Activated CD8-positive, alpha-beta memory T cell treated with anti-CD3 and anti-CD28 coated beads, Interleukin-2, amount 50 U/mL, for 4 hours (primary cell): ENCODE measurements around the gene PIEZO1.
A peak's percentile ranks its signal among the peaks of the same experiment; 100 is the strongest.

Source experiments
- DNase-seq: peaks from one replicate; pipeline ENCODE4 v3.0.0-alpha.2; 2020

PIEZO1 gene

GRCh38 chr16:88815901-88816589, 31.0 kb upstream of the PIEZO1 start:
- peak; percentile 66 for DNase-seq

GRCh38 chr16:88815227-88815626, 30.2 kb upstream of the PIEZO1 start:
- no peak for DNase-seq

DNA sequence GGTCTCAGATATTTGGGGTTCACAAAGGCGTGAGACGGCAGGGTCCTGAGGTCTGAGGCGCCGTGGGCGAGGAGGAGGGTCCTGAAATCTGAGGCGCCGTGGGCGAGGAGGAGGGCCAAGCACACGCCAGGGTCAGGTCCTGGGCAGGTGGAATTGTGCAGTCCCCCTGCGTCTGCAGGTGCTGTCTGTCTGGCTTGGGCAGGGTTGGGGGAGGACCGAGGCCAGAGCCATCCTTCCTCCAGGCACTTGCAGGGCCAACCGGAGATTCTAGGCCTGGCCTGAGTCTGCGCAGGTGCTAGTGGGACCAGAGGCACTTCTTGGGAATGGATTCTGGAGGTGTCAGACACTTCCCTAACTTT, 29.1 kb upstream of the PIEZO1 start:
- DNase-seq: no peak

DNA sequence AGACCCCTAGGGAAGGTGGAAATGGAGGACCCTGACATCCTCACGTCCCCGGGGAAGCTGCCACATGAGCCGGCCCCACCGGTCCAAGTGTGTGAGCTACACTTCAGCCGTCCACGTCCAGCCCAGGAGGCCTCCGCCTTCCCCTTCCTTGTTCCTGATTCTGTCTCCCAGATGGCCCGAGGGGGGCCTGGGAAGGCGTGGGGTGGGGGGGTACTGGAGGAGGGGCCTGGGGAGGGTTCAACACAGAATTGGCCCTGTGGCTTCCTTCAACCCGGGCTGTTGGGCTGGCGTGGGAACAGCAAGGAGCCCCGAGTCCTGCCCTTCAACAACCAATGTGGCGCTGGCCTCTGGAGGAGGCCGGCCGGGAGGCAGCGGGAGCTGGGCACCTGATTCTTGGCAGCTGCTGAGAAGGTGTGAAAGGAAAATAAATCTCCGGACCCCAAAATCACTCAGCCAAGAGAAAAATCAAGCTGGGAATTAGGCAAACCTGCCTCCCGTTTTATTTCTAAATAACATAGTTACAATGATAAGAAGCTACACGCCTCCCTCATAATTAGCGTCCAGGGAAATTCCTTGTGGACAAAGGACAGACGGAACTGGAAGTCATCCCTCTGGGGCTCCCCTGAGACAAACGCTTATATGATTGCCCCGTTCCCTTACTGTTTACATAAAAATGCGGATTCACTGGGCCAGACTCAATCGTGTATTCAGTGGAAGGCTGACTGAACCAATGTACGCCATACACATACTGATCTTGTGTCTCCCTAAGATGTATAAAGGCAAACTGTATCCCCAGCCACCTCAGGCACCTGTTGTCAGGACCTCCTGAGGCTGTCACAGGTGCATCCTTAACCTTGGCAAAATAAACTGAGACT, 28.5 kb upstream of the PIEZO1 start:
- no peak for DNase-seq

DNA sequence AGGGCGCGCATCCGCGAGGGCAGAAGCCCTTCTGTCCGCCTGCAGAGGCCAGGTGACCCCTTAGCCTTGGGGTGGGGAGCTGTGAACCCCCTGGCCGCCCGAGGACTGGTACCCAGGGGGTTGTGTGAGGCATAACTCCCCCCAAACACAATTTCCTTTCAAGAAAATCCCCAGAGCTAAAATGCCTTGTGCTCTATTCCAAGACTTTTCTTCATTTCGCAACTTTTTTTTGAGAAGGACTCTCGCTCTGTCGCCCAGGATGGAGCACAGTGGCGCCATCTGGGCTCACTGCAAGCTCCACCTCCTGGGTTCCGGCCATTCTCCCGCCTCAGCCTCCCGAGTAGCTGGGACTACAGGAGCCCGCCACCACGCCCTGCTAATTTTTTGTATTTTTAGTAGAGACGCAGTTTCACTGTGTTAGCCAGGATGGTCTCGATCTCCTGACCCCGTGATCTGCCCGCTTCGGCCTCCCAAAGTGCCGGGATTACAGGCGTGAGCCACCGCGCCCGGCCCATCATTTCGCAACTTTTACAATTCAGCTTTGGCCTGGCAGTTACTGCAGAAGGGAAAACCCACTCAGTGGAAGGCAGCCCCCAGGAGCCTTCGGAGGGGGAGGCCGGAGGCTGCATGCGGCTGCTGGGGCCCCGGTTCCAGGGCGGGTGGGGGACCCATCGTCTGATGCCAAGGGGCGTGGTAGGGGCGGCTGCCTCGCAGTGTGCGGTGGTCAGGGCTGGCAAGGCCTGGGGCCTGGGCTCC, 27.7 kb upstream of the PIEZO1 start:
- DNase-seq: no peak

DNA sequence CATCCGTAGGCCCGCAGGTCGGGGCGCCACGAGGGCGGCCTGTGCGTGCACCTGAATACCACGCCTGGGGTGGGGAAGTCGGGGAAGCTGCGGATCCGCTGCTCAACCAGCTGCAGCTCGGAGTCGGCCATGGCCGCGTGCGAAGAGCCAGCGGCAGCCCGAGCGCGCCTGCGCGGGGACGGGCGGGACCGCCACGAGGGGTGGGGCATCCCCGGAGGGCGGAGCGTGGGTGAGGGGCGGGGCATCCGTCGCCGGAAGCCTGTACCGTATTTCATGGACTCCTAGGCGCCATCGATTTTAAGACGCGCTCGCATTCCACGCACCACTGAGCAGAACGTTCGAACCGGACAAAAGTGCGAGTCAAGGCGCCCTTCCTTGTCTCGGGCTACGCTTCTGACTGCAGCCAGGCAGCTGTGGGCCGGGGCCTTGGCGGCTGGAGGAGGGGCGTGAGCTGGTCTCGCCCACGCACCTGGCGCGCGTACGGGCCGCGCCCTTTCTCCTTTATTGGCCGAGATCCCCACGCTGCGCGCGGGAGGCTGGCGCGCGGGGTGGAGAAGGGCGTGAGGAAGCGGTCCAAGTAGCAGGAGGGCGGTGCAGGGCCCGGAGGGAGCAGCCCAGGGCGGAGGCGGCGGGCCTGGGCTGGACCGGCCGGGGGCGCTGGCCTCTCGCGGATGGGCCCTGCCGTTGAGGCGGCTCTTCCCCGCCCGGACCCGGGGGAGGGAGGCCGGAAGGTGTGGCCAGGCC, 26.9 kb upstream of the PIEZO1 start, which contains the start of gene APRT:
TSS of gene APRT (minus strand) at position 160 of the 744 bp plus-strand sequence. CDS start at position 131, 29 bp downstream.
- DNase-seq: peak; percentile 98

- DNase-seq: peak; percentile 73
Measured at GRCh38 chr16:88810912-88811768, 26.1 kb upstream of the PIEZO1 start.

DNA sequence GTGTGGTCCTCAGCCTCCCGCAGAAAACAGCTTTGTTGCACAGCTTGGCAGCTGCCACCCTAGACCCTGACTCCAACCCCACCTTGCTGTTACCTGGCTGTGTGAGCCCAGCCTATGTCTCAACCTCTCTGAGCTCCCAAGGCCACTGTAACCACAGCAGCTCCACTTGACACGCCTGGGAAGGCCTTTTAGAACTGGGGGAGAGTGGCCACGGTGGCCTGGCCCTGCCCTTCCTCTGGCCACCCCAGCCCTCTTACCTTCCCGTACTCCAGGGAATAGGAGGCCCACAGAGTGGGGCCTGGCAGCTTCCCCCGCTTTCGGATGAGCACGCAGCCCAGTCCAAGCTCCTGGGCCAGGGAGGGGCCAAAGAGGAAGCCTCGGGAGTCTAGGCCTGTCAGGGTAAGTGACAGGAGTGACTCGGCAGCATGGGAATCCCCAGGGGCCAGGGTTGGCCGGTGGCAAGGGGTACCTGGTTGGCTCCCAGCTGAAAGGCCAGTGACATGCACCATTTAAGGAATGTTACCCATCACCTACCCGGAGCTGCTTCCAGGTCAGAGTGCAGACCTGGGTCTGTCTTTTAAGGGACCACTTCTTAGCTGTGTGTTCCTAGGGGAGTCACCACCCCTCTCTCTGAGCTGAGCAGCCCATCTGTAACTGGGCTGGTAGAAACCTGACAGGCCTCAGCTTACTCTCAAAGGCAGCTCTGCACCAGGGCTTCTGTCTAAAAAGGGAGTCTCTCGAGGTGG, 25.3 kb upstream of the PIEZO1 start:
- DNase-seq: no peak

DNA sequence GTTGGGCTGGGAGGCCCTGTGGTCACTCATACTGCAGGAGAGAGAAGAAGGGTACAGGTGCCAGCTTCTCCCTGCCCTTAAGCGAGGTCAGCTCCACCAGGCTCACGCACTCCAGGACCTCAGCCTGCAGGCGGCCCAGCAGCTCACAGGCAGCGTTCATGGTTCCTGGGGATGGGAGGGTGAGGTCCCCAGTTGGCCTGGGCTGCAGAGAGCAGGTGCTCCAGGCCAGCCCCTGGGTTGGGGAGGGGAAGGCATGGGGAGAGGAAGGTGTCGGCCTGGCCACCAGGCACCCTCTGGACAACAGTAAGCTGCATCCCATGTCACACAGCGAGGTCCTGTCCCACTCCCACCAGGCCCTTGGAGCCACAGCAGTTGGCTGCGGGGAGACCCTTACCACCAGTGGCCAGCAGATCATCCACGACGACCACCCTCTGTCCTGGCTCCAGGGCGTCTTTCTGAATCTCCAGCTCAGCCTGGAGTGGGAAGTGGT, 24.7 kb upstream of the PIEZO1 start:
- no peak for DNase-seq

DNA sequence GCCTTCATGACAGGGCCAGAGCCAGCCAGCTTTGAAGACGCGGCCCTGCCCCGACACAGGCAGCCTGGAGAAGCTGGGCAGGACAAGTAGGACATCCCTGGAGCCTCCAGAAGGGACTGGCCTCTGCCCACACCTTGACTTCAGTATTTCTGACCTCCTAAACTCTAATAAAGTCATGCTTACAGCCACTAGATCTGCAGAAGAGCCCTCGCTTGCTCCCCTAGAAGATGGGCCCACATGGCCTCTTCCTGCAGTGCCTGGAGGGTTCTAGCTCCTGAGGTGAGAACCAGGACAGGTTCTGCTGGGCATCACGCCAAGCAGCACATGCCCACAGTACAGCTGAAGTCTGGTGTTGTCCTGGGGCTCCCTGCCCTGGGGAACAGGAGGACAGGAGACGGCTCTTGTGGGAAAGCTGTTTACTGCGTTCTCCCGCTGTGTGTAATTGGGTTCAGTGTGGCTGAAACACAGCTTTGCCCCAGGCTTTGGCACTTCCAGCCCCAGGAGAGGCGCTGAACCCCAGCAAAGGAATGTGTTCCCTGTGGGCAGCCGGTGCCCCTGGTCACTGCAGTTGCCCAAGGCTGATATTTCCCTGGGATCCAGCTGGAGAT, 24.2 kb upstream of the PIEZO1 start:
- DNase-seq: no peak

DNA sequence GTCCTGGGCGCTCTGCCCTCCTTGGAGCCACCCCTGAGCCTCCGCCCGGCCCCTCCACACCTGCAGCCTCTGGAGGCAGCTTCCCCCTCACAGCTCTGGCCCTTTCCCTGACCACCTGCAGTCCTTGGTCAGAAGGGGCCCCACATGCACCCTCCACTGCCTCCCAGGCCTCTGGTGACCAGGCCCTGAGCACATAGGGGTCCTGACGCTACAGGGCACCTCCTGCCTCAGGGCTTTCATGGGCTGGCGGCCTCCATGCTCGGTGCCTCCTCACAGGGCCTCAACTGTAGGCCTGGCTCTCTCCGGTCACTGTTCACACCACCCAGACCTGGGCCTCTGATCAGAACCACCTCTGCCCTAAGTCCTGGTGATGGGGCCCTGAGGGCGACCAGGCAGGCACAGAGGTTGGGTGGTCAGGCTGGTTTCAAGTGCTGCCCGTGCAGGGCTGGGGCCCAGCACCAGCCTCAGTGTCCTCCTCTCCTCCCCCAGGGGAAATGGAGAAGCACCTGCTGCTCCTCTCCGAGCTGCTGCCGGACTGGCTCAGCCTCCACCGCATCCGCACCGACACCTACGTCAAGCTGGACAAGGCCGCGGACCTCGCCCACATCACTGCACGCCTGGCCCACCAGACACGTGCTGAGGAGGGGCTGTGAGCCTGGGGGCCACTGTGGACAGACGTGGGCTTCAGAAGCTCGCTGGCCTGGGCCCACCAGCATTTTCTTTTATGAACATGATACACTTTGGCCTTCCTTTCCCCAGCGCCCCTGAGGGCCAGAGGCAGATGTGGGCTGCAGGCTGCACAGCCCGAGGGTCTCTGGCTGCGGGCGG, 22.8 kb upstream of the PIEZO1 start:
- DNase-seq: no peak

- no peak for DNase-seq
Measured at GRCh38 chr16:88807142-88807625, 22.2 kb upstream of the PIEZO1 start.

DNA sequence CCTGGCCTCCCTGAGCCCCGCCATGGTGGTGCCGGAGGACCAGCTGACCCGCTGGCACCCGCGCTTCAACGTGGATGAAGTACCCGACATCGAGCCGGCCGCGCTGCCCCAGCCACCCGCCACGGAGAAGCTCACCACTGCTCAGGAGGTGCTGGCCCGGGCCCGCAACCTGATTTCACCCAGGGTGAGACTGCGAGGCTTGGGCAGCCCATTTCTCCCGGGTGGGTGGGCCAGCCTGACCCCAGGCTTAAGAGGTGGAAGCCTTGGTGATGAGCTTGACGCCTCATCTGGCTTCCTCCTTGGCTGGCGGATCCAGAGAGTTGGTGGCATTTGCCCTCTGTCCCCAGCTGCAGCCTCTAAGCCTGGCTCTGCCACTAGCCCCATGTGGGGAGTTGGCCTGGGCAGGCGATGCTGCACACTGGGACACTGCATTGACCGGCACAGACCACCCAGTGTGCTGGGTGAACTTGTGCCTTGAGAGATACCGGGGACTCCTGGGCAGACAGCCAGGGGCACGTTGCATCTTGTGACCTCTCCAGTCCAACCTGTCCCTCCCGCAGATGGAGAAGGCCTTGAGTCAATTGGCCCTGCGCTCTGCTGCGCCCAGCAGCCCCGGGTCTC, 21.6 kb upstream of the PIEZO1 start:
- no peak for DNase-seq

DNA sequence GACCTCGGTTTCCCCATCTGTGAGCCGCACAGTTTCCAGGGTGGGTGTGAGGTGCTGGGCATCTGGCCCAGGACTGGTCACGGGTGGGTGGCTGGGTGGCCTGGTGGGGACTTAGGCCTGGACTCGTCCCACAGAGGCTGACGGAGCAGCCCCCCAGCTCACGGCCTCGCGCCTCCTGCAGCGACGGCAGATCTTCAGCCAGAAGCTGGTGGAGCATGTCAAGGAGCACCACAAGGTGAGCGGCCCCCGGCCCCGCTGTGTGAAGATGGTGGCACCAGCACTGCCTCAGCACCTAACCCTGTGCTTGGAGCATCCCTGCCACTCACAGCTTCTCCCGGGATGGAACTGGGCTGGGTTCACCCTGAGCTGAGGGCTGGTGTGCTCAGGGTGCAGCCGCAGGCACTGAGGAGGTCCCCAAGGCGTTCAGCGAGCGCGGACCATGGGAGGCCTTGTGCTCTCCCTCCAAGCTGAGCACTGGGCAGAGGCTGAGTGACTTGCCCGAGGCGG, 20.9 kb upstream of the PIEZO1 start:
- no peak for DNase-seq

- DNase-seq: no peak
Measured at GRCh38 chr16:88805340-88805715, 20.3 kb upstream of the PIEZO1 start.

DNA sequence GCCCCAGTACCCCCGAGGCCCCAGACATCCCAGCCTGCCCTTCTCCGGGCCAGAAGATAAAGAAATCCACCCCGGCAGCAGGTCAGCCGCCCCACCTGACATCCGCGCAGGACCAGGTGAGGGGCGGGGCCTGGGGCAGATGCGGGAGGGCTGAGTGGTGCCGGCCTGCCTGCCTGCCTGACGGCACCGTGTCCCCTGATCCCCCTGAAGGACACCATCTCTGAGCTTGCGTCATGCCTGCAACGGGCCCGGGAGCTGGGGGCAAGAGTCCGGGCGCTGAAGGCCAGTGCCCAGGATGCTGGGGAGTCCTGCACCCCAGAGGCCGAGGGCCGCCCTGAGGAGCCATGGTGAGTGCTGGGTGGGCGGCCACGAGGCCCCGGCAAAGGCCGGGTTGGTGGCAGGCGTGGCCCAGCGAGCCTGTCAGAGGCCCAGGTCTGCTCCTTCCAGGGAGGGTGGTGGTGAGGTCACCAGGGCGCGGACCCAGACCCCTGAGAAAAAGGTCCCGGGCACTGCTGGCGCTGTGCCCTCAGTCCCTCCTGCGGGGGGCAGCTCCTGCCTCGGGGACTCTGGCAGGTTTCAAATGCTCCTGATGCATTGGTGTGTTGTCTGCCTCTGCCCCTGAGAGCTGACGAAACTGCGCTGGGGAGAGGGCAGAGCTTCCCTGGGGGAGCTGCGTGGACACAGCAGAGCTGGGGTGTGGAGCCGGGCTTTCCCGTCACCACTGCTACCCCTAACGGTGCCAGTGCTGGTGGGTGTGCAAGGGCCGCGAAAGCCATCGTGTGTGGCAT, 19.7 kb upstream of the PIEZO1 start:
- DNase-seq: no peak

DNA sequence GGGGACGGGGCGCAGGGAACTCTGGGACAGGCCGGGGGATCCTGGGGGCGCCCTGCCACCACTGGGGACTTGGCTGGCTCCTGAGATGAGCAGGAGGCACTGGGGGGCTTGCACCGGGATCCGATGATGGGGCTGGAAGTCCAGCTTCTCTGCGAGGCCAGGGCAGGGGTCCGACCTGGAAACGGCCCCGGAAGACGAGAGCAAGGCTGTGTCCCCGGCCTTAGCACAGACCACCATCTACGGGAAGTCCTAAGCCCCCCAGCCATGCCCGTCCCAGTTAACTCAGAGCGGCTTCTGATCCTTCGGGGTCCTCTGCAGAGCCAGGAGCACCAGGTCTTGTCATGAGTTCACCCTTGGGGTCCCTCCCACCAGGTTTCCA, 19.1 kb upstream of the PIEZO1 start:
- no peak for DNase-seq
